Osteocyte (in vitro differentiated cells): ENCODE data around the gene BOLA1. TPM values are rescaled to one million over a fixed set of nuclear protein-coding genes. Genes with fewer than 3 reads are reported as not detected.

Source experiments
- DNase-seq: peaks from one replicate; pipeline ENCODE4 v3.0.0; 2021; ENCODE audit warnings: mixed read lengths; ENCODE audit not compliant: unreplicated experiment; ENCODE audit errors: extremely low spot score
- H3K27ac Mint-ChIP-seq: one replicate; pipeline ENCODE4 v1.8.0; 2021; ENCODE audit warnings: mild to moderate bottlenecking, mixed read lengths; ENCODE audit not compliant: unreplicated experiment
- H3K27me3 Mint-ChIP-seq: one replicate; pipeline ENCODE4 v1.8.0; 2021; ENCODE audit warnings: mixed read lengths; ENCODE audit not compliant: unreplicated experiment
- H3K36me3 Mint-ChIP-seq: one replicate; pipeline ENCODE4 v1.8.0; 2021; ENCODE audit warnings: mixed read lengths; ENCODE audit not compliant: unreplicated experiment
- H3K4me1 Mint-ChIP-seq: one replicate; pipeline ENCODE4 v1.8.0; 2021; ENCODE audit warnings: mixed read lengths; ENCODE audit not compliant: unreplicated experiment
- H3K4me3 Mint-ChIP-seq: one replicate; pipeline ENCODE4 v1.8.0; 2021; ENCODE audit warnings: mild to moderate bottlenecking, moderate library complexity, mixed read lengths; ENCODE audit not compliant: unreplicated experiment
- H3K9me3 Mint-ChIP-seq: one replicate; pipeline ENCODE4 v1.8.0; 2021; ENCODE audit warnings: mixed read lengths; ENCODE audit not compliant: unreplicated experiment
- CTCF ChIP-seq: fragments of 200-600 bp; sonication (generic); IDR thresholded peaks from 2 replicates; pipeline ENCODE4 v1.5.0; 2021; ENCODE audit warnings: antibody characterized with exemption, mild to moderate bottlenecking, moderate library complexity
- total RNA-seq: library from RNA; stranded (reverse); gene quantifications from 2 replicates; pipeline ENCODE4 v1.2.1, GENCODE V29; 2021

The BOLA1 gene
- total RNA-seq, 1 donor from 2014 or later = 13.7 TPM

DNA sequence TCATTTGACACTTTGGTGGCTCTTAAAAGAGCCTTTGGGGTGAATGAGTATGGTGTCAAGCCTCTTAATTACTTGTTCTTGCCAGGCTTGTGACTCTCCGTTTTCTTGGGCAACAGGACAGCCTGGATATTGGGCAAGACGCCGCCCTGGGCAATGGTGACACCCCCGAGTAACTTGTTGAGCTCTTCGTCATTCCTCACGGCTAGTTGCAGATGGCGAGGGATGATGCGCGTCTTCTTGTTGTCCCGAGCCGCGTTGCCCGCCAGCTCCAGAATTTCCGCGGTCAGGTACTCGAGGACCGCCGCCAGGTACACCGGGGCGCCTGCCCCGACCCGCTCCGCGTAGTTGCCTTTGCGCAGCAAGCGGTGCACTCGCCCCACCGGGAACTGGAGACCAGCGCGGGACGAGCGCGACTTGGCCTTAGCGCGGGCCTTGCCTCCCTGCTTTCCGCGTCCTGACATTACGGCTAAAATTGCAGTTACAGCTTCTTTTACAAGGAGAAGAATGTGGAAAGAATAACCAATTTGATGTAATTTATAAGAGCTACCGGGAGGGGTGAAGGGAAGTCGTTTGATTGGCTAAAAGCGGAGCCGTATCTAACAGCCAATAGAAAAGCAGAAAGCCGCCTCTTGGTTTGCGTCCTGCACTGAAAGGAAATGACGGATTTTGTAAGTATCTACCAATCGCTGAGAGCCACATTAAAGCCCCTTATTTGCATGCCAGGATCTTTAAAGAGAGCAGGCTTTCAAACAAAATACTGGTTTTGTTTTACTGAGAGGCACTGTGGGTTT is 11.7 kb upstream of the BOLA1 start:
- Mint-ChIP-seq H3K9me3 (no peaks in the 10 kb centered on the region), H3K27ac (no peak overlapping the region), H3K27me3 (no peaks in the 10 kb centered on the region), H3K4me3 (no peak overlapping the region), H3K4me1 (peaks cover 3% of the 10 kb centered on the region), H3K36me3 (no peaks in the 10 kb centered on the region)
- DNase-seq = peak; percentile 90
- TF ChIP-seq CTCF = no peak

- Mint-ChIP-seq H3K27ac (no peak overlapping the region), H3K4me1 (peaks cover 3% of the 10 kb centered on the region), H3K36me3 (no peaks in the 10 kb centered on the region), H3K4me3 (no peak overlapping the region), H3K27me3 (no peaks in the 10 kb centered on the region), H3K9me3 (no peaks in the 10 kb centered on the region)
- peak; percentile 66 for TF ChIP-seq CTCF
- DNase-seq = peak; percentile 91
Measured at GRCh38 chr1:149888247-149888998, 10.9 kb upstream of the BOLA1 start.

DNA sequence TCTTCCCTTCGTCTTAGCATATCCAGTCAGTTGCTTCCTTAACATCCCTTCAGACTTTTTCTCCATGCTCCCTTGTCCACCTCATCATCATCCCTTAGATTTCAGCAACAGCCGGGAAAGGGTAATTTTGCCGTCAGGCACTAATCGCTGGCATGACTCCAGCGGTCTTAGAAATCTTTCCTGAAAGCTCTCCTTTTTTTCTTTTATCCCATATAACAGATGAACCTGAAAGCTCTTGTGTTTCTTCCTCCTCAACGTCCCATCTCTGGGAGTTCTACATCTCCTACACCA is 10.4 kb upstream of the BOLA1 start:
- Mint-ChIP-seq H3K27ac (no peak overlapping the region), H3K4me3 (no peak overlapping the region), H3K9me3 (no peaks in the 10 kb centered on the region), H3K36me3 (no peaks in the 10 kb centered on the region), H3K27me3 (no peaks in the 10 kb centered on the region), H3K4me1 (peaks cover 3% of the 10 kb centered on the region)
- peak; percentile 51 for DNase-seq
- no peak for TF ChIP-seq CTCF

GRCh38 chr1:149896575-149896974 is 2.8 kb upstream of the BOLA1 start:
- peaks cover 20% of the 10 kb centered on the region for H3K4me1 Mint-ChIP-seq
- H3K27ac Mint-ChIP-seq = no peak overlapping the region
- no peak for DNase-seq
- H3K4me3 Mint-ChIP-seq = no peak overlapping the region
- TF ChIP-seq CTCF = no peak
- H3K9me3 Mint-ChIP-seq = peaks cover 6% of the 10 kb centered on the region
- H3K27me3 Mint-ChIP-seq = no peaks in the 10 kb centered on the region
- no peaks in the 10 kb centered on the region for H3K36me3 Mint-ChIP-seq

DNA sequence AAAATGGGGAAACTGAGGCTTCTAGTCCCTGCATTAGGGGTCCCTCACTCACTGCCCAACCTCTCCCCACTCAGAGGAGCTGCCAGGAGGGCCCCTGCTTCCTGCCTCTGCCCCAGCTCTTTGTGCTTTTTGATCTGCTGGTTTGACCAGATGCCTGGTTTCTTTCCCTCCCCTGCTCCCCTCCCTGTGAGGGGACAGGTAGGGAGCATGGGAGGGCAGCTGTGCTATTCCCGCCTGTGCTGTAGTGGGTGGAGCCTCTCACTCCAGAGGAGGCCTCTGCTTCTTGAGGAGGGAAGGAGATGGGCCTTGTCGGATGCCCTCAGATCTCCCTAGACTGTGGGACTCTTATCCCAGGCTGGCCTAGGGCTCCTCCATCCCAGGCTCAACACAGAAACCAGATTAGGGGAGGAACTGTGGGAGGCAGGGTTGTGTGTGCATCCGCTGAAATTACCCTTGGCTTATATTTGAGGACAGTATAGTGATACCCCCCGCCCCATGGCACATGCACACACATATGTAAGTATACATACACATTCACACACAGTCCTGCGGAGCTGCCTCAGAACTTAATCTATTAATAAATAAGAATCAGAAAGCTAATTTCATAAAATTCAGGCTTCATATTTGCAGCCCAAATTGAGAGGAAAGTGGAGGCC is 4.6 kb downstream of the BOLA1 start:
- Mint-ChIP-seq H3K27ac (no peak overlapping the region), H3K36me3 (peaks cover 15% of the 10 kb centered on the region), H3K9me3 (peaks cover 5% of the 10 kb centered on the region), H3K4me1 (peaks cover 19% of the 10 kb centered on the region), H3K4me3 (no peak overlapping the region), H3K27me3 (no peaks in the 10 kb centered on the region)
- no peak for TF ChIP-seq CTCF
- DNase-seq = no peak
